Measurements from ENCODE around the gene NCOA1.

DNA sequence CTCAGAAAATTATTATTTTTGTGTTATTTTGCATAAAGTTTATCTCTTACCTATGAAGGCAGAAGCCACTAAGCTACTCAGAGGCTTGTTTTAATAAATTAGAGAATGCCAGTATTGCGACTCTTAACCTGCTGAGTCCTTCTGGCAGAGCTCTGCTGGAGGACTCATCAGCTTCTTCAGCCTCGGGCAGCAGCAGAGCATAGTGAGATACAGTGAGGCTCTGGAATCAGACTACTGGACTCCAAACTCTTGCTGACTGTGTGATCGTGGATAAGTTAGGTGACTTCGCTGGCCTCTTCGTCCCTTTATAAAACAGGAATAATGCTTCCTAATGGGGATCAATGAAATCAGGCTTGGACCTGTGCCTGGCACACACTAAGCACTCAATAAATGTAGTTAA lies 300.4 kb downstream of the NCOA1 start:
- TF ChIP-seq POLR2A (IDR thresholded peaks at IDR 0.05; ENCODE audit: low read length) = no peak
- no peak for TF ChIP-seq GATA1 (IDR thresholded peaks at IDR 0.05; ENCODE audit: low read depth, low read length)
